HG03064 (cell line): Measurements from ENCODE around the gene SYNE1.
"Not testable (repeated sequence)": the region's sequence is repeated elsewhere in the genome, so short reads cannot be mapped to it uniquely, and the experiment has no call there.

Experiments used
- ATAC-seq: cut with Tn5 transposase; IDR thresholded peaks from one replicate; pipeline ENCODE4 v1.9.1; 2021; ENCODE audit warnings: low read depth; ENCODE audit not compliant: unreplicated experiment

Gene SYNE1

DNA sequence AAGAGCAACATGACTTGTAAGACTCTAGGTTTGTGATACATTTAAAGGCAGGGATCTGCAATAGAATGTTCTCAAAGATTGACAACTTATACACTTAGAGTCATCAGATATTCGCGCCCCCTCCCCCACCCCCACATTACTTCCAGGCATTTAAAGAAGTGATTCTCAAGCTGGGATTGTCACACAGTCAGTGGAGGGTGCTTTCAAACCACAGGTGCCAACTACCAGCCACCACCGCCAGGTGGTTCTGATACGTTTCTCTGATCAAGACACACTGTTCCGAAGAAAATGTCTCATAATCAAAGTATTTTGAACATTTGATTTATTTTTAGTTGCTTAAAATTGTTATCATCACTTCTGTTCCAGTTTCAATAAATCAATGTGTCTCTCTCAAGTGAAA, 472.2 kb downstream of the SYNE1 start:
- ATAC-seq: no peak

DNA sequence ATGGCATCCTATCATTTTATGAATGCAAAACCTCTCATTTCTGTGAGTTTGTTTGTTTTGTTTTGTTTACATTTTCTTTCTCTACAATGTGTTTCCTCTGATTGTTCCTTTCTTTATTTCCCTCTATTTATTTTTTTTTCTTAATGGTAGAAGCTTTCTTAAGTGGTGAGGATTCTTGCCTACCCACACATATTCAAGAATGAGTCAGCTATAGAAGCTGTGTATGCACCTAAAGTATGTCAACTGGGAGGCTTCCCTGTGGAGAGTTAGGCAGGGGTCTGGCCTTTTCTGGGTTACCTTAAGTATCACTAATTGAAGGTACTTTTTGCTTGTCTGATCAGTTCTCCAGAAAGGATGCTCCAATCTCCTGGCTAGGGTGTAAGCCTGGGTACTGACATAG, 475.7 kb downstream of the SYNE1 start:
- ATAC-seq: no peak

DNA sequence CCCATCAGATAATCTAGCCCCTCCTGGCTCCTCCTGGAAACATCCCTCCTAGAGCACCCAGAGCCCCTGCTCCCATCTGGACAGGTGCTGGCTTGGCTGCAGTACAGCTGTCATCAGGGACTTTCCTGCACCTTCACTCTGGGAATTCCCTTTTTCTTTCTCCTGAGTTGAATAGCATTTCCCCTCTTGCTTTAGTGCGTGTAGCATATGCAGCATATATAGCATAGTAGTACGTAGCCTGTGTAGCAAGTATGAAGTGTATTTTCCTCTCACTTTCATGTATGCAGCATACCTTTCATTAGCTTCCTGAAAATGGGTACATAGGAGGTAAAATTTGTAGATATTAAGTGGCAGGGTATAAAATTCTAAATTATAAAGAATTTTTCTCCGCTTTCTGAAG, 476.8 kb downstream of the SYNE1 start:
- peak; percentile 90 for ATAC-seq

DNA sequence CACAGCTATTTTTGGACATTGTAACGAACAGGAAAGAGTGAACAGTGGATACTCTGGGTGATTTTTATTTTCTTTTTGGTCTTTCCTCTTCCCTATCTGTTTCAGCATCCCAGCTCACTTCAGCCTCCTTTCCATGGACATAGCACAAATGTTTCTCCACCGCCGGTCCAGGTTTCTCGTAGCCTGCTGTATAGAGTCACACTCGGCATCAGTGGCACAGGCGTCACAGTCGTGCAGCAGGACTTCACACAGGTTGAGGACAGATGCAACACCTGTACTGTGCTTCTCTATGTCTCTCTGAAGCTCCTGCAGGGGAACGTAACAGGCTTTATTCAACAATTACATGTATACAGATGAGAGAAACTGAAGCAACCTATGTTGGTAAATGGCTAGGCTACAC, 481.4 kb downstream of the SYNE1 start:
- no peak for ATAC-seq

DNA sequence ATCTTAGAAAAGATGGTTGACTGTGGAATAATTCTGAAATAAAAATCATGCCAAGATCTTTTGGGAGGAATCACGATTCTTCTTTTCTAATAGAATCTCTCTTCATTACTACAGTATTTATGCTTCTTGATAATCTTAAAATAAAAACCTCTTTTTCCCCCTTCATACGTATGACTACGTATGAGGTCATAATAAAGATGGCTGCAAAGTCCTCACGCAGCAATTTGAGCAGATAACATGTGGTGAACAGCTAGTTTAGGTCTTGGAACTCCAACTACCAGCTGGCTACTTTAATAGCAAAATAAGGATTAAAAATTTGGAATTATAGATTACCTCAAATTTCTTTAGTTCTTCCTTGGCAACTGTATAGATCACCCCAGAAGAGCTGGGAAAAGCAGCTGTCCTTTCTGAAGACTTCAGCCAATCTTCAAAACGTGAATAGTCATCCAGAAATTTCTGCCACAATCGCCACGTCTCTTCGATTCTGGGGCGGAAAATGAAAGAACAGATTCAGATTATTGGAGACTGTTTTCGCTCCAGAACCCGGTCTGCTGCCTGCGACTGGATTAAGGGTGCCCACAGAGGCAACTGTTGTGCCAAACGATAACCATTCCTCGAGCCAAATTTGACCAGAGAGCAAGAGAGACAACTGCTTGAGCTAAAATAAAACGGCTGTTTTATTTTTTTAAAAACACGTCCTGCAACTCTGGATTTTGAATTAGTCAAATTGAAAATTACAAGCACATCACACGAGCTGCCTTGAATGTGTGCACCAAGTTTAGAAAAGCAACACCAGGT, 482.4 kb downstream of the SYNE1 start:
- ATAC-seq: no peak

DNA sequence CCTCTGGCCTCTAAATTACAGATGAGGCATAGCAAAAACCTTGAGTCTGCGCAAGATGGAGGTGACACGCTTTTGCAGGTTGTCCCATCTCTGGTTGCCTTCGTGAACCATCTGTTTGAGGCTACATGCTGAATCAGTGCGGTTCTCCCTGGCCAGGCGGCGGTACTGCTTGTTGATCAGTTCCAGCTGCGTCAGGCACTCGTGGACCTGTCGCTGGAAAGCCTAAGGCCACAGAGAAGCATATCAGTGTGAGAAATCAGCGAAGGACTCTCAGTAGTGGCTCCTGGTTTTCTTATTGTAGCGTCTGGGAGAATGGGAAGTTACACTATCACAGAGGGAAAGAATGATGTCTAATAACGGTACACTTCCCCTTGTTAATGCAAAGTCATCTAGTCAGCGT, 485.2 kb downstream of the SYNE1 start:
- no peak for ATAC-seq

DNA sequence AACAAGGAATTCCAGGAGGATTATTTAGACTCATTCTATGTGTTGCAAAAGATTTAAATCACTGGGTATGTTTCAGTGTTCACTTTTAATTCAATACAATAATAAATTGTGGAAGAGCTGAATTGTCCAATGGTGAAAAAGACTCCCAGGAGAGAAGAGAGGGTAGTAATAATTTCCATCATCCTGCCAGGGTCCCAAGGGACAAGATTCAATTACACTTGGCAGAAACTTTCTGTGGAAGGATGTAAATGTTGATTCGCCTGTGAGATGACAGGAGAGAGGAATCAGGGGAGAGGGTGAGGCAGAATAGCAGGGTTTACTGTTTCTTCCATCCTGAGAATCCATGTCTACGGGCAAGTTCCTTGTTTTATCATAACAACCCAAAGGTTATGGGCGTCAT, 487.0 kb downstream of the SYNE1 start:
- ATAC-seq: no peak

DNA sequence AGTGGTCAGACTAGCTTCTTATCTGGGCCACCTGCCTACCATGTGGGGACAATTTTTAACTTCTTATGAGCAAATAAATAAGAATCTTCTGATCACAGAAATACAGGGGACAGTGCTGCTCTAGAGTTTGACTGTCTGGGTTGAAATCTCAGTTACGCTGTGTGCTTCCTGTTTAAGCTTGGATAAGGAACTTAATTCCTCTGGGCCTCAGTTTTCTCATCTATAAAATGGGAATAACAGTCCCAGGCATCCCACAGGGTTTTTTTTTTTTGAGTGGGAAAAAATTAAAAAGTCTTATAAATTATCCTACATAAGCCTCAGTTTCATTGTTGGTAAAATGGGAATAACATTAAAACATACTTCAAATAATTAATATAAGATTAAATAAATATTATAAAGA, 488.8 kb downstream of the SYNE1 start:
- no peak for ATAC-seq

DNA sequence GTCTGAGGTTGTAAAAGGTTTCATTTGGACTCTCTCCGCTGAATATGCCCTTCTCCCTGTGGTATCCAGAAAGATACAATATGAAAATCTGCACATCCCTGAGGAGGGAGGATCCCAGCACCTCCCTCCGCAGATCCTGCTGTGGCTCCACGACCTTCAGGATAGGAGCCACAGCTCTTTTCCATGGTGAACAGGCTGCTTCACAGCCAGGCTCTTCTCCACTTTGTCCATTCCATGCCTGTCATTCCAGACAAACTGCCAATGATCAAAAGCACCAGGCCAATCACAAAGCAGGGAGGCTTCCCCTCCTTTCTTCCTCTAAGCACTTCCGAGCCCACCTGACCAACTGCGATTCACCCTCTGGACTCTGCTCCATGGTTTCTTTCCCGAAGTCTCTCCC, 489.9 kb downstream of the SYNE1 start:
- ATAC-seq: no peak

DNA sequence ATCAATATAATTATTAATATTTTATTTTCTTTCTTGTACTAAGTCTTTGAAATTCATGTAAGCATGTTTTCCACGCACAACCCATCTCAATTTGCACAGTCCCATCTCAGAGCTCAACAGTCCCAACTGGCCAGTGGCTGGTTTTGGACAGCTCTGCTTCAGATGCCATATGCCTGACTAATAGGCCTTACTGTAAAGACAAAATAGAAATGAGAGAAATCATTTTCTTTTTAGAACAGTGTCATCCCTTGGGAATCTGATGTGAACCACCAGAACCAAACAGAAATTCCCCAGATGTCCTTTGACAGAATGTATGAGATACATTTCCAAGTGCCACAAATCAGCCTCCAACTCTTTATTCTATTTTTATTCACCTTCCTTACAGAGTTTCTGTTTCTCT, 490.8 kb downstream of the SYNE1 start:
- no peak for ATAC-seq

DNA sequence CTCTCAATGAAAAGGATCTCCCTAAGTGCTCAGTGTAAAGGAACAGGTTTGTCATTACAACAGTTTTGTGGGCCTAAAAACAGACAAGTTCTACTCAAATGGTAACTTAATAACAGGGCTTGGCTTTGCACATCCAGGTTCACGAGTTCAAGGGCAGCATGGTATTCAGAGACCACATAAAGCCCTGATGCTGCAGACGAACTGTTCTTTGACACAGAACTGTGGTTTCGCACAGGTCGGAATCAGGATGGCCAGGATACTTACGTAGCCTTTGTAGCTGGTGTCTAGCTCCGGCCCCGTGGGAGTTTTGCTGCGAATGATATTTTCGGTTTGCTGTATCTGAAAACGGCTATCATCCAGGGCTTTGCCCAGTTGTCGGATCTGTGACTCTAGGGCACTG, 493.8 kb downstream of the SYNE1 start:
- ATAC-seq: no peak

DNA sequence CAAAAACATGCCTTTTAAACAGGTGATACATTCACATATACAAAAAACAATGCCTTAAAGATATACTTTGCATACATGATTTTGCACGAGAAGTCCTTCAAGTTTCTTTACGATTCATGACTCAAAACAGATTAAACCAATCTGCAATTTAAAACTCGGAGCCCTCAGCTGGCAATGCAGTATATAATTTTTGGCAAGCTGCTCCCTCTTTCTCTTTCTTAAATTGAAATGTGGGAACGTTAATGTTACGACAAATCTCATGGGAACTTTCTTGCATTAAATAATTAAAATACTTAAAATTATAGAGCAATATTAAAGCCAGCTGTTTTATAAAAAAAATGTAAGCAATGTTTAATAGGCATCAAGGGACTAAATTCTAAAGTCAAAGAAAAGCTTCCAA, 495.1 kb downstream of the SYNE1 start:
- no peak for ATAC-seq

DNA sequence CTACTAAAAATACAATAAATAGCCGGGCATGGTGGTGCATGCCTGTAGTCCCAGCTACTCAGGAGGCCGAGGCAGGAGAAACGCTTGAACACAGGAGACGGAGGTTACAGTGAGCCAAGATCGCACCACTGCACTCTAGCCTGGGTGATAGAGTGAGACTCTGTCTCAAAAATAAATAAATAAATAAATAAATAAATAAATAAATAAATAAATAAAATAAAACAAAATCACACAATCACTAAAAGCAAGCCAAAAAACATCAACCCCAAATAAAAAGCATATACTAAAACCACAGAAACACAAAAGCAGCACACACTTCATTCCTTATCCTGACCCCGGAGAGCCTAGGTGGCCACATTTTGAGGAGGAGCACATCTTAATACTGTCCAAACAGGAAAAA, 498.8 kb downstream of the SYNE1 start:
- ATAC-seq: not testable (repeated sequence)

DNA sequence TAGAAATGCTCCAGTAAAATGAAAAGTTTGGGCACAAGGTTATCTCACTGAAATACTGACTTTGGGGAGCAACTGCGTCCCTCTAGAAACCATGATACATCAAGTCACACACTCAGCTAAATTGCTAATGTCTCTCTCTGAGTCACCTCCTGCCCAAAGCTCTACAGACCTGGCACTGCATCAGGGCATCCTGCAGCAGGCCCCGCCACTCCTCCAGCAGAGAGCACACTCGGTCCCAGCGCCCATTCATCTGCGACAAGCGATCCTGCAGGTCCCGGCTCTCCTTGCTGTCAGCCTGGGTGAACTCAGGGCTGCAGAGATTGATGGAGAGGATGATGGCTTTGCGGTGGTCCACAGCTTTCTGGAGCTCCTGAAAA, 500.7 kb downstream of the SYNE1 start:
- no peak for ATAC-seq

DNA sequence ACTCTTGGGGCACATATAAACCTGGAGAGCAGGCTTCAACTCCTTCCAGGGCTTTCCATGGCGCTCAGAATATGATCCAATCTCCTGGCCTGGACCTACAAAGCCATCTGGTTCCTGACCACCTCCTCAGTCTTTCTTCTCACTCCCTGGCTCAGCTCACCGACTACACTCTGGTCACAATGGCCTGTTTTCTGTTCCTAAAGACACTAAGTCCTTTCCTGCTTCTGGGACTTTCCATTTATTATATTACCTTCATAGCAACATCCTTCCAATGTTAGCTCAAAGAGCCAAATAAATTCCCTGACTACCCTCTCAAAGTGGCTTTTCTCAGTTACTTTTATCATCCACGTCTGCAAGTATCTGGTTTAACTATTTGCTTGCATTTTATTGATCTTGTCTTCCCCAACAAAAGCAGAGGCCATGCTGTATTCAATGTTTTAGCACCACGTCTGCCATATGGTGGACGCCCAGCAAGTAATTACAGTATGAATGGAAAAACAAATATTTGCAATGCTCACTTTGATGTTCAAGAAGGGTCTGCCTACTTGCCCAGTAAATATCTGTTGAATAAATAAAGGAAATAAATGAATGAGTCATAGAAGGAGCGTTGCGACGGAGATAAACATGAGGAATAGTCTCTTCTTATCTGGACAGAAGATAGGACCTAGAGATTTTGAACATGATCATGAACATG, 501.3 kb downstream of the SYNE1 start:
- no peak for ATAC-seq

DNA sequence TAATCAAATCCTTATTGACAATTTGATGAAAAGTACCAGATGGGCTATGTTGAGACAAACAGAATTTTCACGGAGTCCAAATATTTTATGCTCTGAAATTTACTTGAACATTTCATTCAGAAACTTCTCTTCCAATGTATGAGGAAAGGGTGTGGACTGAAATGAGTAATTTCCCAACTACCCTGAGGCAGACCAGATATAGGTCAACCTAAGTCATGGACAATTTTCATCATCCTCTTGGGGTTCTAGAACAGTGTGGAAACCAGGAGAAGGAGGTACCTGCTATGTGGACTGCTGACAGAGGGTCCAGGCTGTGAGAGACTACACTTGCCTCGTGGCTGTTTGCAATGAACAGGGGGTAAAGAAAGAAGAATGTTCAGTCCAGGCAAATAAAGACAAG, 506.7 kb downstream of the SYNE1 start:
- no peak for ATAC-seq

DNA sequence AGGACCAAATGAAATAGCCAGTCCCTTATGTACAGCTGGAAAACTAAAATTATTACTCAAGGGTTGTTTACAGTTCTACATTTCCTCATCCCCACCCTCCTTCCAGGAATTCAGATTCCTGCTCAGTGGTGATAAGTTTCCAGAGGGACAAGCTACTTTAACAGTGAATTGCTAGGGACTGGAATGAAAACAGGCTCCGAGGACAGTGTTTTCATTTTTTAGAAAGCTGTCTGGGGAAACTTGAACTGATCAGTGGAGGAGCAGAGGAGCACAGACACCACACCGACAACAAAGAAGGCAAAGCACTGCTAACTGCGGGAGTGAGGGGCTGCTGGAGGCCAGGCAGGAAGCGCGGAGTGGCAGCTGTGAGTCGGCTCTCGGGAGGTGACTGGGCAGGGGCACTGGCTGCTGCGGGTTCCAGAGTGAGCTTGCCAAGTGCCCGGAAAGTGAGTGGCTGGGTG, 507.4 kb downstream of the SYNE1 start:
- no peak for ATAC-seq

DNA sequence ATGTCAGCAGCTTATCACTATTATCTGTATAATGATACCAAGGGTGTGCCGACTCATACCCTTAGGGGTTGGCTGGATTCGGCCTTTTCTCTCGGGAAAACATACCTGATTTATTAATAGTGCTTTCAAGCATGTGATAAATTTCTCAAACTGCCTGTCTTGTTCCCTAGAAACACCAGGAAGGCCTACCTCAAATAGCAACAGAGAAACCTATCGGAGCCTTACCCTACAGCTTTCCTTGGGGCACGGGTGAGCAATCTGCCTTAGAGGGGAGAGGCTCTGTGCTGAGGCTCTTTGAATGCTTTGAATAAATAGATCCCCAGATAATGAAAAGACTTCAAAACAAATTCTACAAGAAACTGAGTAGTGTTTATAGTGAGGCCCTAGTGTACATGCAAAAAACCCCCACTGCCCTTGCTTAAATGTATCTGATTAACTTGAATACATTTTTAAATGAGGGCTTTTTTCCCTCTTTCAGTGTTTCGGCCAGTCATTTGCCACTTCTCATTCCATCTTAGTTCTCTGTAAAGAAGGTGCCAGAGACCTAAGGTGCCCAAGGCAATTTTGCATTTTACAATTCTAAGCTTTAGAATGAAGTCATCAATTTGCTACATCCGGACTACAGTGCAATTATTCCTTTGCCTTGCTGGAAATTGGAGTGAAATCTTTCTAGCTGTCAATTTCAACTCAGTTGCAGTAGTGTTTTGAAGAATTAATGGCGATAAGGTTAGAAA, 509.6 kb downstream of the SYNE1 start:
- no peak for ATAC-seq

DNA sequence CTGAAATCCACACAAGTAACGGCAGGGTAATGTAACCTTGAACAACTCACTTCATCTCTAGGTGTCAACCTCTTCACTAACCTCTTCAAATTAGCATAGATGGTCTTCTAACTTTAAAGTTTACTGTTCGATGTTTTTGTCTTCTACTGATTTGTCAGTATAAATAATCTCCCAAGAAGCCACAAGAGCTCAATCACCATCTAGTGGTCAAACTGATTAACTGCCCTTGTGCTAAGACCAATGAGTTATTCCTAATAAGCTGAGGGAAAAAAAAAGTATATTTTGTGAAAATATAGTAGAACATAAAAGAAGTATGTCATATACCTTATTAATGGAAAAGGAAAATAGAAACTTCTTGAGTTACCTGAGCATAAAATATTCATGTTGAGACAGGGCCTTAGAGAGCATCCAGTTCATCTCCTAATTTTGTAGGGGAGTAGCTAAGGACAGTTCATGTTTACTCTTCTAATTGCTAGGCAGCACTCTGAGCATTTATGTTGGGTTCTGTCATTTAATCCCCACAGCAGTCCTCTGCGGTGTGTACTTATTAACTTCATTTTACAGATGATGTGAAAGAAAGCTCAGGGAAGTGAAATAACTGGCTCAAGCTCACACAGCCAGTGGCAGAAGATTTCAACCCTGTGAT, 512.6 kb downstream of the SYNE1 start:
- ATAC-seq: peak; percentile 70

DNA sequence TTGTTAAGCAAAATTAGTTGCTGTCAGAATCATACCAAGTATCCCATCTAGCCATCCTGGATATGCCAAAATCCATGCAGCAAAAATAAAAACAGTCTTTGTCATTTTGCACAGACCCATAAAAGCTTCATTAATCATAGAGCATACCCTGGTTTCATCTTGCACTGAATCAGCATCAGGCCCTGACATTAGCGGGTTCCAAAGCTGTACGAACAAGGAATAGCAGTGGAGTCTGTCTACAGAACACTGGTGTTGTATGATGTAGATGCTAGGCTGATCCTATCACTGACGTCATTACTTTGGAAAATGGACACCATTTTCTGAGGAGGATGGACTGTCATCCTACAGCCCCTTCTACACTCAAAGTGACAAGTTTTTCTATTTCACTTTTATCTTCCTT, 514.1 kb downstream of the SYNE1 start:
- ATAC-seq: no peak

DNA sequence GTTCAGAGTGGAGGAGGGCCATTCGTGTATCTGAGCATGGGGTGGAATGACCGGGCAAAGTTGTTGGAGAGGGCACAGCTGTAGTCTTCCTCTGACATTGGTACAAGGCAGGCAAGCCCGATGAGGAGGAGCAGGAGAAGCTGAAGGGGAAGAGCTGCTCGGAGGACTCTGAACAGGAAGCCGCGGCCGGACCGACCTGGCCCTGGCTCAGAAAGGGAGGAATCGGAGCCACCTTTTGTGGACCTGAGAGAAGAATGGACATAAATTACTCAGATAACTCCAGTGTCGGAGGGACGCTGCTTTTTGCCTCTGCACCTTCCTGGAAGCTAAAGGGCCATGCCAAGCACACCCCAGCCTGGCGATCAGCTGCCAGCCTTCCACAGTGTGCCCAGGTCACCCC, 514.7 kb downstream of the SYNE1 start:
- no peak for ATAC-seq
